Measurements from ENCODE around the gene USP46. TPM values are rescaled to one million over a fixed set of nuclear protein-coding genes. Genes with fewer than 3 reads are reported as not detected.

The USP46 gene
- total and polyA plus RNA-seq, 4 experiments from 2014 or later: 6.4 to 26.9 (median 18.9) TPM

- H3K27ac ChIP-seq (ENCODE audit: low read depth, low read length): no peak overlapping the region
- intact Hi-C loops (cut with micrococcal nuclease): loop anchor here (5.0 kb wide), 1 partner anchor 40 kb away; the partner anchor contains the start of gene USP46
- Mint-ChIP-seq H3K27me3 (no peaks in the 10 kb centered on the region), H3K27ac (peak overlapping the region; percentile 23 to 89 (median 68)), H3K36me3 (peaks cover 19 to 23% of the 10 kb centered on the region in 2 donors), H3K9me3 (peaks cover 0 to 2% (median 0%) of the 10 kb centered on the region in 8 donors), H3K4me1 (peaks cover 38 to 54% (median 46%) of the 10 kb centered on the region in 4 donors), H3K4me3 (peak overlapping the region in 7 of 8 donors; percentile 43 to 76 (median 64))
- H3K4me3 ChIP-seq (ENCODE audit: low read length in 2 of 2): no peak overlapping the region
- DNase-seq: peak in 4 of 5 donors; percentile 18 to 54 (median 32)
- ChIA-PET POLR2A (ENCODE audit: partially characterized antibody) (interaction anchor here (0.7 to 2.7 kb wide), 4 partner anchors 28 to 95 kb away, joined by 3 to 12 read pairs (median 3); partner anchors contain the start of gene USP46), CTCF (ENCODE audit: partially characterized antibody) (interaction anchor here (0.7 to 1.1 kb wide), 3 partner anchors 9 to 29 kb away, joined by 4 read pairs; no protein-coding TSS in a partner anchor)
- H3K9me3 ChIP-seq (ENCODE audit: control insufficient read depth in 1 of 2, low read length in 2 of 2): no peaks in the 10 kb centered on the region
- peaks cover 50% of the 10 kb centered on the region for H3K4me1 ChIP-seq (ENCODE audit: insufficient read depth, low read length)
- no peaks in the 10 kb centered on the region for H3K36me3 ChIP-seq (ENCODE audit: insufficient read depth, low read length)
- H3K27me3 ChIP-seq (ENCODE audit: insufficient read depth, low read length): no peaks in the 10 kb centered on the region
Observed at GRCh38 chr4:52617336-52618020, 41.6 kb downstream of the USP46 start.

- no peak overlapping the region for H3K4me3 ChIP-seq (ENCODE audit: low read length in 2 of 2)
- Mint-ChIP-seq H3K27ac (peak overlapping the region in 1 of 7 donors; percentile 1), H3K27me3 (no peaks in the 10 kb centered on the region), H3K4me1 (peaks cover 30 to 42% (median 32%) of the 10 kb centered on the region in 4 donors), H3K4me3 (no peak overlapping the region), H3K9me3 (peaks cover 0 to 4% (median 0%) of the 10 kb centered on the region in 8 donors), H3K36me3 (peaks cover 34% of the 10 kb centered on the region in 2 donors)
- H3K27ac ChIP-seq (ENCODE audit: low read depth, low read length): no peak overlapping the region
- H3K36me3 ChIP-seq (ENCODE audit: insufficient read depth, low read length): no peaks in the 10 kb centered on the region
- ChIA-PET CTCF (ENCODE audit: partially characterized antibody) (no interaction called here), POLR2A (ENCODE audit: partially characterized antibody) (no interaction called here)
- H3K4me1 ChIP-seq (ENCODE audit: insufficient read depth, low read length): peaks cover 36% of the 10 kb centered on the region
- no peaks in the 10 kb centered on the region for H3K27me3 ChIP-seq (ENCODE audit: insufficient read depth, low read length)
- no peaks in the 10 kb centered on the region for H3K9me3 ChIP-seq (ENCODE audit: control insufficient read depth in 1 of 2, low read length in 2 of 2)
- no peak for DNase-seq
- intact Hi-C loops (cut with micrococcal nuclease): no loop called here
Observed at GRCh38 chr4:52614241-52614640, 44.9 kb downstream of the USP46 start.

- CTCF ChIA-PET (ENCODE audit: partially characterized antibody): no interaction called here
- no peak overlapping the region for H3K4me3 Mint-ChIP-seq
- H3K9me3 ChIP-seq (ENCODE audit: control insufficient read depth in 1 of 2, low read length in 2 of 2): no peaks in the 10 kb centered on the region
Observed at GRCh38 chr4:52612341-52612740, 46.8 kb downstream of the USP46 start.

GRCh38 chr4:52611030-52611555 lies 48.0 kb downstream of the USP46 start:
- peaks cover 56 to 66% of the 10 kb centered on the region in 2 donors for H3K36me3 Mint-ChIP-seq
- H3K4me3 ChIP-seq (ENCODE audit: low read length in 2 of 2): no peak overlapping the region
- H3K9me3 ChIP-seq (ENCODE audit: control insufficient read depth in 1 of 2, low read length in 2 of 2): no peaks in the 10 kb centered on the region
- no peaks in the 10 kb centered on the region for H3K36me3 ChIP-seq (ENCODE audit: insufficient read depth, low read length)
- H3K27me3 ChIP-seq (ENCODE audit: insufficient read depth, low read length): no peaks in the 10 kb centered on the region
- ChIA-PET POLR2A (ENCODE audit: partially characterized antibody) (no interaction called here), CTCF (ENCODE audit: partially characterized antibody) (no interaction called here)
- peaks cover 4% of the 10 kb centered on the region for H3K4me1 ChIP-seq (ENCODE audit: insufficient read depth, low read length)
- no peak overlapping the region for H3K4me3 Mint-ChIP-seq
- H3K27ac Mint-ChIP-seq: peak overlapping the region in 1 of 7 donors; percentile 23
- no peaks in the 10 kb centered on the region for H3K27me3 Mint-ChIP-seq
- H3K27ac ChIP-seq (ENCODE audit: low read depth, low read length): no peak overlapping the region
- intact Hi-C loops (cut with micrococcal nuclease): no loop called here
- peaks cover 0 to 4% (median 0%) of the 10 kb centered on the region in 8 donors for H3K9me3 Mint-ChIP-seq
- H3K4me1 Mint-ChIP-seq: peaks cover 9 to 16% (median 13%) of the 10 kb centered on the region in 4 donors
- no peak for DNase-seq

More at GRCh38 chr4:52612341-52612740, 46.8 kb downstream of the USP46 start:
- no peaks in the 10 kb centered on the region for H3K27me3 Mint-ChIP-seq
- H3K4me1 ChIP-seq (ENCODE audit: insufficient read depth, low read length): peaks cover 17% of the 10 kb centered on the region
- peaks cover 17 to 25% (median 20%) of the 10 kb centered on the region in 4 donors for H3K4me1 Mint-ChIP-seq
- H3K36me3 ChIP-seq (ENCODE audit: insufficient read depth, low read length): no peaks in the 10 kb centered on the region
- no peak overlapping the region for H3K4me3 ChIP-seq (ENCODE audit: low read length in 2 of 2)
- no peak overlapping the region for H3K27ac Mint-ChIP-seq
- peaks cover 0 to 4% (median 0%) of the 10 kb centered on the region in 8 donors for H3K9me3 Mint-ChIP-seq
- POLR2A ChIA-PET (ENCODE audit: partially characterized antibody): no interaction called here
- peaks cover 48 to 53% of the 10 kb centered on the region in 2 donors for H3K36me3 Mint-ChIP-seq
- intact Hi-C loops (cut with micrococcal nuclease): no loop called here
- no peak overlapping the region for H3K27ac ChIP-seq (ENCODE audit: low read depth, low read length)
- no peak for DNase-seq
- H3K27me3 ChIP-seq (ENCODE audit: insufficient read depth, low read length): no peaks in the 10 kb centered on the region

GRCh38 chr4:52606726-52607125 lies 52.4 kb downstream of the USP46 start:
- ChIA-PET POLR2A (ENCODE audit: partially characterized antibody) (no interaction called here), CTCF (ENCODE audit: partially characterized antibody) (interaction anchor here (1.2 kb wide), 1 partner anchor 15 kb away, joined by 3 read pairs; no protein-coding TSS in a partner anchor)
- Mint-ChIP-seq H3K36me3 (peaks cover 67 to 77% of the 10 kb centered on the region in 2 donors), H3K27ac (no peak overlapping the region), H3K4me1 (peaks cover 0 to 3% (median 0%) of the 10 kb centered on the region in 4 donors), H3K27me3 (no peaks in the 10 kb centered on the region), H3K9me3 (peaks cover 0 to 2% (median 0%) of the 10 kb centered on the region in 8 donors), H3K4me3 (no peak overlapping the region)
- H3K27ac ChIP-seq (ENCODE audit: low read depth, low read length): no peak overlapping the region
- H3K9me3 ChIP-seq (ENCODE audit: control insufficient read depth in 1 of 2, low read length in 2 of 2): no peaks in the 10 kb centered on the region
- no peak for DNase-seq
- H3K4me1 ChIP-seq (ENCODE audit: insufficient read depth, low read length): no peaks in the 10 kb centered on the region
- intact Hi-C loops (cut with micrococcal nuclease): no loop called here
- no peak overlapping the region for H3K4me3 ChIP-seq (ENCODE audit: low read length in 2 of 2)
- H3K27me3 ChIP-seq (ENCODE audit: insufficient read depth, low read length): no peaks in the 10 kb centered on the region
- H3K36me3 ChIP-seq (ENCODE audit: insufficient read depth, low read length): peaks cover 3% of the 10 kb centered on the region

GRCh38 chr4:52606040-52606439 lies 53.1 kb downstream of the USP46 start:
- Histone ChIP-seq H3K4me3 (ENCODE audit: low read length in 2 of 2) (no peak overlapping the region), H3K36me3 (ENCODE audit: insufficient read depth, low read length) (peaks cover 5% of the 10 kb centered on the region), H3K27me3 (ENCODE audit: insufficient read depth, low read length) (no peaks in the 10 kb centered on the region), H3K9me3 (ENCODE audit: control insufficient read depth in 1 of 2, low read length in 2 of 2) (no peaks in the 10 kb centered on the region), H3K27ac (ENCODE audit: low read depth, low read length) (no peak overlapping the region), H3K4me1 (ENCODE audit: insufficient read depth, low read length) (no peaks in the 10 kb centered on the region)
- H3K27me3 Mint-ChIP-seq: no peaks in the 10 kb centered on the region
- CTCF ChIA-PET (ENCODE audit: partially characterized antibody): interaction anchor here (1.2 kb wide), 1 partner anchor 14 kb away, joined by 3 read pairs; no protein-coding TSS in a partner anchor
- peaks cover 0 to 2% (median 0%) of the 10 kb centered on the region in 8 donors for H3K9me3 Mint-ChIP-seq
- H3K36me3 Mint-ChIP-seq: peaks cover 68 to 78% of the 10 kb centered on the region in 2 donors
- H3K4me1 Mint-ChIP-seq: peaks cover 0 to 3% (median 0%) of the 10 kb centered on the region in 4 donors
- intact Hi-C loops (cut with micrococcal nuclease): no loop called here
- H3K4me3 Mint-ChIP-seq: no peak overlapping the region
- POLR2A ChIA-PET (ENCODE audit: partially characterized antibody): no interaction called here
- no peak for DNase-seq
- H3K27ac Mint-ChIP-seq: peak overlapping the region in 3 of 7 donors; percentile 47 to 75 (median 58)

- no peaks in the 10 kb centered on the region for H3K27me3 Mint-ChIP-seq
- no peak overlapping the region for H3K4me3 Mint-ChIP-seq
- Histone ChIP-seq H3K4me3 (ENCODE audit: low read length in 2 of 2) (no peak overlapping the region), H3K27ac (ENCODE audit: low read depth, low read length) (no peak overlapping the region), H3K9me3 (ENCODE audit: control insufficient read depth in 1 of 2, low read length in 2 of 2) (no peaks in the 10 kb centered on the region), H3K27me3 (ENCODE audit: insufficient read depth, low read length) (no peaks in the 10 kb centered on the region), H3K4me1 (ENCODE audit: insufficient read depth, low read length) (no peaks in the 10 kb centered on the region), H3K36me3 (ENCODE audit: insufficient read depth, low read length) (peaks cover 5% of the 10 kb centered on the region)
- no peak for DNase-seq
- ChIA-PET POLR2A (ENCODE audit: partially characterized antibody) (no interaction called here), CTCF (ENCODE audit: partially characterized antibody) (no interaction called here)
- intact Hi-C loops (cut with micrococcal nuclease): no loop called here
- peaks cover 70 to 76% of the 10 kb centered on the region in 2 donors for H3K36me3 Mint-ChIP-seq
- H3K27ac Mint-ChIP-seq: no peak overlapping the region
- no peaks in the 10 kb centered on the region for H3K9me3 Mint-ChIP-seq
- no peaks in the 10 kb centered on the region for H3K4me1 Mint-ChIP-seq
Observed at GRCh38 chr4:52604215-52604614, 54.9 kb downstream of the USP46 start.
